GM18502 (cell line): ENCODE data around the gene BICDL2.

Experiments
- ATAC-seq: cut with Tn5 transposase; IDR thresholded peaks from one replicate; pipeline ENCODE4 v1.9.1; 2021; ENCODE audit warnings: mild to moderate bottlenecking; ENCODE audit not compliant: unreplicated experiment, poor library complexity

The BICDL2 gene

GRCh38 chr16:3049921-3050481, 13.3 kb upstream of the BICDL2 start:
- no peak for ATAC-seq

- no peak for ATAC-seq
These were observed 10.6 kb upstream of the BICDL2 start for GRCh38 chr16:3047387-3047720.

- ATAC-seq: no peak
These were observed 10.1 kb upstream of the BICDL2 start for GRCh38 chr16:3046641-3047386.

- ATAC-seq: no peak
These were observed 9.3 kb upstream of the BICDL2 start, which contains the start of gene MMP25 for GRCh38 chr16:3045758-3046640. Gene MMP25, plus strand, starts transcription at chr16:3046561. Its CDS starts 357 bp downstream, at chr16:3046918.

GRCh38 chr16:3044708-3045107, 8.0 kb upstream of the BICDL2 start:
- ATAC-seq: no peak

- no peak for ATAC-seq
These were observed 5.6 kb upstream of the BICDL2 start for GRCh38 chr16:3042376-3042775.

GRCh38 chr16:3038896-3039295, 2.2 kb upstream of the BICDL2 start:
- no peak for ATAC-seq

- ATAC-seq: no peak
These were observed 1.5 kb upstream of the BICDL2 start for GRCh38 chr16:3038256-3038655.

- no peak for ATAC-seq
These were observed 595 bp downstream of the BICDL2 start for GRCh38 chr16:3035972-3036725.

- ATAC-seq: no peak
These were observed 1.3 kb downstream of the BICDL2 start for GRCh38 chr16:3035289-3035971.

GRCh38 chr16:3032624-3033023, 4.1 kb downstream of the BICDL2 start:
- ATAC-seq: no peak

- ATAC-seq: no peak
These were observed 6.2 kb downstream of the BICDL2 start for GRCh38 chr16:3030222-3031212.

GRCh38 chr16:3029491-3030221, 7.1 kb downstream of the BICDL2 start:
- no peak for ATAC-seq

- no peak for ATAC-seq
These were observed 7.9 kb downstream of the BICDL2 start for GRCh38 chr16:3028716-3029319.

GRCh38 chr16:3027983-3028715, 8.6 kb downstream of the BICDL2 start:
- no peak for ATAC-seq

GRCh38 chr16:3027489-3027795, 9.3 kb downstream of the BICDL2 start:
- ATAC-seq: no peak
